Loucy (cell line): ENCODE measurements around the gene ADAMTSL2.

ENCODE experiments used
- CTCF ChIP-seq: fragments of 200-600 bp; sonication (generic); conservative IDR thresholded peaks from 2 replicates; pipeline ENCODE4 v1.5.1; 2014; ENCODE audit warnings: mild to moderate bottlenecking, antibody characterized with exemption, low read length
- EZH2phosphoT487 ChIP-seq: fragments of 200-600 bp; IDR thresholded peaks from 2 replicates; pipeline ENCODE4 v1.6.1; 2018; ENCODE audit warnings: antibody characterized with exemption, mild to moderate bottlenecking, moderate library complexity, borderline replicate concordance

DNA sequence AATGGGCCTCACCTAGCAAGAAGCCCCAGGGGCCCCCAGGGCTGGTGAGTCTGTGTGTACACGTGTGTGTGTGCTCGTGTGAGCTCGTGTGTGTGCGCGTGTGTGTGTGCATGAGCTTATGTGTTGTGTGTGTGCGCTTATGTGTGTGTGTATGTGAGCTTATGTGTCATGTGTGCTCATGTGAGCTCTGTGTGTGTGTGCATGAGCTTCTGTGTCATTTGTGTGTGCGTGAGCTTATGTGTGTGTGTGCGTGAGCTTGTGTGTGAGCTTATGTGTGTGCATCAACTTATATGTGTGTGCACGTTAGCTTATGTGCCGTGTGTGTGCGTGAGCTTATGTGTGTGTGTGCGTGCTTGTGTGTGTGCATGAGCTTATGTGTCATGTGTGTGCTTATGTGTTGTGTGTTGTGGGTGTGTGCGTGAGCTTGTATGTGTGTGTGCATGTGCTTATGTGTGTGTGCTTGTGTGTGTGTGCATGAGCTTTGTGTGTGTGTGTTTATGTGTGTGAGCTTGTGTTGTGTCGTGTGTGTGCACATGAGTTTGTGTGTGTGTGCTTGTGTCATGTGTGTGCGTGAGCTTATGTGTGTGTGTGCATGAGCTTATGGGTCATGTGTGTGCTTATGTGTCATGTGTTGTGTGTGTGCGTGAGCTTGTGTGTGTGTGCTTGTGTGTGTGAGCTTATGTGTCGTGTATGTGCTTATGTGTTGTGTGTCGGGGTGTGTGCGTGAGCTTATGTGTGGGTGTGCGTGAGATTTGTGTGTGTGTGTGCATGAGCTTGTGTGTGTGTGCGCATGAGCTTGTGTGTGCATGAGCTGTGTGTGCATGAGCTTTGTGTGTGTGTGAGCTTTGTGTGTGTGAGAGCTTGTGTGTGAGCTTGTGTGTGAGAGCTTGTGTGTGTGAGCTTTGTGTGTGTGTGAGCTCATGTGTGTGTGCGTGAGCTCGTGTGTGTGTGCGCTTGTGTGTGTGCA lies 38.9 kb upstream of the ADAMTSL2 start:
- TF ChIP-seq EZH2phosphoT487: no peak
- TF ChIP-seq CTCF: no peak
